Skin of body (tissue), 2 donors: ENCODE data around the gene CCNO. TPM values are rescaled to one million over a fixed set of nuclear protein-coding genes. Genes with fewer than 3 reads are reported as not detected.

Source experiments
- DNase-seq: peaks from one replicate; lab custom pipeline; 2025; lab: John Stamatoyannopoulos, UW
- total RNA-seq: library from RNA; depleted of rRNA; stranded (reverse); fragments of >200 nt; gene quantifications from one replicate; pipeline ENCODE4 v1.2.3, GENCODE V29; 2014

The CCNO gene
- total RNA-seq, result 0.20 TPM

DNA sequence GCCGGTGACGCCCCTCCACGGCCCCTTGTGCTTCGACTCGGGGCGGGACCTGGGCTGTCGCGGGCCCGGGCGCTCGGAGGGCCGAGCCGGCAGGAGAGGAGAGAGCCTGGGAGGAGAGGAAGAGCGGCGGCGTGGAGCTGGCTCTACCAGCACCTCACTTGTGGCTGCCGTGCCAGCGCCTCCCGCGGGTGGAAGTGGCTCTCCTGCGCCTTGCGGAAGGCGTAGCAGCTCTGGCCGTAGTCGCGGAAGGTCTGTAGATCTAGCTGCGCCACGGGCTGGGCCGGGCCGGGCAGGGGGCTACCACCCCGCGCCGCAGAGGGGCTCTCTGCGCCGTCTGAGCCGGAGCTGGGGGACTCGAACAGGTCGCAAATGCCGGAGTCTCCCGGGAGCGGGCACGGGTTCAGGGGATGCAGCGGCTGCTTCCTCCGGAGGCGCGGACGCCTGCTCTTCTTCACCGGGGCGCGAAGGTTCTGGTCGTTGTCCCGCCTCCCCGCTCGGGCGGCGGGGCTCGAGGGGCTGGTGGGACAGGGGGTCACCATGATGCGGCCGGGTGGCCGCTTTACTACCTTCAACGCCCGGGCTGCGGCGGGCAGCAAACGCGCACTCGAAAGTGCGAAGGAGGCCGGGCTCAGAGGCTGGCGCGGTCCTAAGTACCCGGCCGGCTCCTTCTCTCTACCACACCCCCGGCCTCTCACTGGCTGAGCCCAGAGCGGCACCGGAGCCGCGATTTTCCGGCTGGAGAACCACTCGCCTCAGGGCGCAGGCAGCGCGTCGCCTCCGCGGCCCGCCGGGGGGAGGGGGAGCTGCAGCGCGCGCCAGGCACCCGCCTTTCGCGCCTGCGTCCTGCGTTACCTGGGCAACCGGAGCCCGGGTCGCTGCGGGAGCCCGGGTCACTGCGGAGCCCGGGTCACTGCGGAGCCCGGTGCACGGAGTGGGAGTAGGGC lies at the start of gene CCNO:
Gene CCNO (minus strand): TSS at position 624 of the 944 bp plus-strand sequence. CDS start 85 bp downstream, at position 539.
- DNase-seq, result peak; percentile 29

DNA sequence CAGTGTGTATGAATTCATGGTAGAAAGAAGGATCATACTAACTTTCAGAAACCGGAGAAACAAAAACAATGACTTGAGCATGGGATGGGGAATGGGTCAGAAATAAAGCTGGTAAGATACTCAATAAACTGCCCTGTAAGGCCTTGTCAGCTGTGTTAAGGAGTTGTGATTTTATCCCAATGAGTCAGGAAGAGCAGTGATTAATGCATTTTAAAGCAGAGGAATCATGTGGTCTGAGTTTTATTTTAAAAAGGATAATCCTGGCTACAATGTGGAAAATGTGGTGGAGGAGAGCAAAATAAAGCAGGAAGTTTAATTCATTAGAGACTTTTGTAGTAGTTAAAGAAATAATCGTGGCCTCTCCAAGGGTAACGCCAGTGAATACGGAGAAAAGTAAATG lies 45.4 kb upstream of the CCNO start:
- DNase-seq, result no peak

DNA sequence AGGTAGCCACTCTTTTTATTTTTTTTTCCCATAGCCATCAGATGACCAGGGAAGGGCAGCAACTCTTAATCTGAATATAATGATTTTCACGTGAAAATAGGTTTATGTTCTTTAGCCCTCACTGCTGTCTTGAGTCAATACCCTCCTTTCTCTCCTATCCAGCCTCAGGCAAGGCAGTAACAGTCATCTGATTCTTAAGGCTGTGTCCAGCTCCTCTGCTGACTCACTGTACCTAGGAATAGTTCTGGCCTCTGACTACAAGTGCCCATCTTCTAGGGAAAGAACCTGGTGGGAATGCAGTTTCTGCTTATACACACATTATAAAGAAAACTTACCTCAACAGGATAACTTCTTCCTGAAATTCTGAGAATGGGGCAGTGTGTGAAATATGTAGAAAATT lies 43.4 kb upstream of the CCNO start:
- no peak for DNase-seq

DNA sequence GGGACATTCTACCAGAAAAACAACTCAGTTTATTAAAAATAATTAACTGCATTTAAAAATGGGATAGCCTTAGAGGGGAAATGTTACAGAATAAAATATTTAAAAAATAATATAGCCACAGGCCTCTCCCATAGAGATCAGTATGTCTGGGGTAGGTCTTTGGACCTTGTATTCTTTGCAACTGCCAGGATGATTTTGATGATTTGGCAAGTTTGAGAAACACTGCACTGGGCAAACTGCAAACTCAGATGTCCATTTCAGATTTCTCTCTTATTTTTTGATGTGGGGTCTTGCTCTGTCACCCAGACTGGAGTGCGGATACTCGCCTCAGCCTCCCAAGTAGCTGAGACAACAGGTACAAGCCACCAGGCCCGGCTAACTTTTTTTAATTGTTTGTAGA lies 24.9 kb upstream of the CCNO start:
- DNase-seq, result no peak

GRCh38 chr5:55254802-55255201 lies 21.4 kb upstream of the CCNO start:
- no peak for DNase-seq

- no peak for DNase-seq
Observed at GRCh38 chr5:55250064-55250463, 16.7 kb upstream of the CCNO start.

DNA sequence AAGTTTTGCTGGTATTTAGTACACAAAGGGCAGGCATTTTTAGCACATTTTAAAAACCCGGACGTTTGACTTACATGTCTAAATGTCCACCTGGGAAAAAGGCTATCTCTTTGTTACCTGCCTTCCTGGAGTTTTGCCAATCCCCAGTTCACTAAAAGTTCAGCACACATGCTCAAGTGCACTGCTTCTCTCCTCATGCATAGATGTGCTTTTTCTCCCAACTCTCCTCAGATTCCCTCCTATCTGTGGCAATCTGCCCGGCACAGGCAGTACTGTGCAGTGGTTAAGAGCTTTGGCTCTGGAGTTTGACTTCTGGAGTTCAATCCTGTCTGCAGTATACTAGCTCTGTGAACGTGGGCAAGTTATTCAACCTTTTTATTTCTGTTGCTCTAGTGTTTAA lies 8.3 kb upstream of the CCNO start:
- DNase-seq, result no peak

DNA sequence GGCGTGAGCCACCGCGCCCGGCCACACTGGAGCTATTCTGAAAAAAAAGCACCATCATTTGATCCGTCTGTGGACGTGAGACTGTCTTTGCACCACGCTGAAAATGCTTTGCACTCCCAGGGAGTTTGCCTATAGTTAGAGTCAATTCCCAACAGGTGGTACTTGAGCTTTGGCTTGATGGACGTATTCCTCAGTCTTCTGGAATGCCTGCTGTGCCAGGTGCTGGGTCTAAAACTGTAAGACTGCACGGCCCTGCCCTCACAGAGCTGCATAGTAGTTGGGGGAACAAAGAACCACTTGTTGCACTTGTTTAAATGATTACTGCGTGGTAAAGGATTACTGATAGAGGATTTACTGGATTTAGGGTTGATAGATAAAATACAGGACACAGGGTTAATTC lies 3.4 kb upstream of the CCNO start:
- DNase-seq, result no peak

DNA sequence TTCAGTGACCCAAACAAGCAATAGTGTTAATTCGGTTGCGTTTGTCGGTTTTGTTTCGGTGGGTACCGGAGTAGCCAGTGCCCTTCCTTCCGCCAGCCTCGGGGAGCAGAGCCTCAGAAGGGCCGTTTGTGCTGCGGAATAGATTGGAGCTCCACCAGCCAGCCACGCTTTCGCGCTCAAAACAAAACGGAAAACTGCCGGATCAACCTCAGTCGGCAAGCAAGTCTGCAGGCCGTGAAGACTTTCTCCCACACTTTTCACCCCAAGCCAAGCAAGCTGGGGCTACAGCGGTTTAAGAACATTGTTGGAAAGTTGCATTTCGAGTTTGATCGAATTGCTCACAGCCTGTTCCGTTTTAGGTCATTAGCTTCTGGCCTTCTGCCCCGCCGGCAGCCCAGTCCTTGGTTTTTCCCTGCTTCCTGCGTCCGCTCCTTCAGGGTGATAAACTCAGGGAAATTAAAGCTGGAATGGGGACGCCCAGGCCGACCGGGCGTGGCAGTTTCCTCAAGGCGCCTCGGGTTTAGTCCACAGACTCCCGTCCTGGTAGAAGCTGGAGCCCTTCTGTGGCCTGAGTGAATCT lies 803 bp upstream of the CCNO start:
- no peak for DNase-seq

- DNase-seq, result no peak
Observed at GRCh38 chr5:55232271-55232984, 980 bp downstream of the CCNO start.

- no peak for DNase-seq
Observed at GRCh38 chr5:55231919-55232270, 1.5 kb downstream of the CCNO start.

- no peak for DNase-seq
Observed at GRCh38 chr5:55231029-55231918, 2.1 kb downstream of the CCNO start.

- no peak for DNase-seq
Observed at GRCh38 chr5:55230086-55230629, 3.2 kb downstream of the CCNO start.

DNA sequence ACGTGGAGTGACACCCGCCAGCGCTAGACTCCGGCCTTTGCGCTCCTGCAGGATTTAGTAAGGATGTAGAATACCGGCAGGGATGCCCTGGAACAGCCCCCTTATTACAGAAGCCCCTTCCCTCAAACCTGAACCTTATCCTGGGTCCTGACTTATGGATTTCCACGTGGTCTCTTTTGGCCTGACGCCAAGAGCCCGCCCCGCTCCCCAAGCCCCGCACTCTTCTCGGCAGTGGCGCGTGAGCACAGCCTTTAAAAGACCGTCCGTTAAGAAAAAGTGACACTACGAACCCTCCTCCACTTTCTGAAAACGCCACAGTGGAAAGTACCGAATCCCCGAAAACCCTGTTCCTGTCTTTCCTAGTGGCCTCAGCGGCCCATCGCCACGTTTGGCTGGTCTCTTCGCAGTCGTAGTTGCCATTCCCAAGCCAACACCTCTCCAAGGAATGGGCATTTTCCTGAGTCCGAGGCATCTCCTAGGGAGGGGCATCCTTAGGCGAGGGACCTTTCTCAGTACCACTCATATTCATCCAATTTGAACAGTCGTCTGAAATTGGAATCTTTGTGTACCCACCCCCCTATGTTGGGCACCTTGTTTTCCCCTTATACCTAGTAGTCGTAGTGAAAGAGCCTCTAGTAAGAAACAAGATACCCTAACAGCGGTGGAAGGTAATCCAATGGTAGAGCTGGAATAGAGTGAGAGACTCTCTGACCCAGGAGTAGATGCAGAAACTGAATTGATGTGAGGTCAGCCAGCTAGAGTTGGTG lies 5.6 kb downstream of the CCNO start:
- no peak for DNase-seq

GRCh38 chr5:55226934-55227663 lies 6.3 kb downstream of the CCNO start, which contains the start of gene MCIDAS:
TSS of gene MCIDAS (minus strand) at chr5:55227315. CDS start at chr5:55227138, 177 bp downstream.
- DNase-seq, result no peak

DNA sequence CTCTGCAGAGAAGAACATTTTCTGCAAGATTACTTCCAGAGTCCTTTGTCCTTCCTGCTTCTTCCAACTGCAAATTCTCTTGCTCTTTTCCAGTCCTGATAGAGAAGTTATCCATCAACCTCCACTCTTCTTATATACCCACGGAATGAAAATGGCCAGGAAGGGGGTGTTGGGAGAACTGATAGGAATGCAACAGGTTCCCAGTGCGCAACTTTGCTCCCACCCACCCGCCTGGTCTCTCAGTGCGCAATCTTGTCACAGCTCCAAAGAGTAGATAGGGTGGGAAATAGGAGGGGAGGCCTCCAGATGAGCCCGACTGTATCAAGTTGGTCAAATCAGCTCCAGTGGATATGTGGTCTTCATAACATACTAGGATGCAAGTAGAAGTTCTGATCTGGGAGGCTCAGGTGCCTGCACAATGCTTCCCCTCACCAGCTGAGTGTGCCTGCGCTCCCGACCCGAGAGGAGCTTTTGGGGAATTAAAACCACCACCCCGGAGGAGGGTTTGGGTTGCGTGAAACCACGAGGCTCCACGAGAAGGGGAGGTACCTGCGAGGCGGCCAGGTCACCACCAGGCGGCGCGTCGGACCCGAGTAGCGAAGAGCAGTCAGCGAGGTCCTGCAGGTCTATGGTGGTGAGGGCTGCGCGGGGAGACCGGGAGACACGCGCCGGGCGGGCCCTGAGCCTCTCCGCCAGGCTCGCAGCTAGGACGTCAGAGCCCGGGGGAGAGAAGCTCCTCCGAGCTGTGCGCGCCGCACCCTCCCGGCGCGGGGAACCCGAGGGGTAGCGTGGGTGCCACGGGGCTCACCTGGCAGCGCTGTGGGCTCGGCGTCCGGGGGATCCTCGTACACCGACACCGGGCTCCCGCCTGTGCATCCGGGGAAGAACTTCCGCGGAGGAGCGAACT lies 7.1 kb downstream of the CCNO start:
- DNase-seq, result peak; percentile 22

GRCh38 chr5:55225346-55225745 lies 8.1 kb downstream of the CCNO start:
- DNase-seq, result no peak

DNA sequence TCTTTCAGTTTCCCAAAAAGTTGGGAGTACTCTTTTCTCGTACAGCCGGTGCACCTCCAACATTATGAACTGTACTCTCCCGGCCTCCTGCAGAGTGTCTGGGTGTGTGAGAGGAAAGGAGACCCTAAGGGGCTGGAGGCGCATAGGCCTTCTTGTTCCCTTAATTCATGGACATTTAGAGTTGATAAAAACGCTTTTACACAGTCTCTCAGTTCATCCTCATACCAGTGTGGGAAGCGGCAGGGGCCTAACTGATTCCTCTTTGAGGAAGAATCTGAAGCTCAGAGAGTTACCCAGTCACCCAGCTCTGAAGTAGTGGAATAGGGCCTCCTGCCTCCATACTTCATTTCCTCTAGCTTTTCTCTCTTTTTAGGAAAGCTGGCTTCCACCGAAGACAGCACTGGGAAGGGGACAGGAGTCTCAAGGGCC lies 9.6 kb downstream of the CCNO start:
- no peak for DNase-seq
